Activated B cell treated with CpG ODN at 0.5 μM for 24 hours (primary cell): Measurements from ENCODE around the gene JADE2. TPM values are rescaled to one million over a fixed set of nuclear protein-coding genes. Genes with fewer than 3 reads are reported as not detected.

Source experiments
- ATAC-seq: fragments of 200-7000 bp; cut with Tn5 transposase; one replicate; pipeline ENCODE4 v1.10.0; 2021; ENCODE audit warnings: low read depth, mild to moderate bottlenecking, moderate library complexity
- CTCF ChIA-PET: fragments of 350-600 bp; sonication (Branson Sonifier 250); formaldehyde crosslinking; loops from one replicate; lab custom pipeline; 2021; ENCODE audit warnings: antibody characterized with exemption; lab: Charles Lee
- POLR2A ChIA-PET: fragments of 350-600 bp; sonication (Branson Sonifier 250); formaldehyde crosslinking; loops from one replicate; lab custom pipeline; 2021; ENCODE audit warnings: antibody characterized with exemption; lab: Charles Lee
- DNase-seq: peaks from one replicate; pipeline ENCODE4 v3.0.0; 2022
- H3K27ac Mint-ChIP-seq: one replicate; pipeline ENCODE4 v1.8.0; 2020; ENCODE audit warnings: mixed read lengths
- H3K27me3 Mint-ChIP-seq: one replicate; pipeline ENCODE4 v1.8.0; 2021; ENCODE audit warnings: mixed read lengths
- H3K36me3 Mint-ChIP-seq: one replicate; pipeline ENCODE4 v1.8.0; 2021; ENCODE audit warnings: low read depth, mixed read lengths
- H3K4me1 Mint-ChIP-seq: one replicate; pipeline ENCODE4 v1.8.0; 2021; ENCODE audit warnings: mixed read lengths
- H3K4me3 Mint-ChIP-seq: one replicate; pipeline ENCODE4 v1.8.0; 2020; ENCODE audit warnings: mild to moderate bottlenecking, mixed read lengths
- H3K9me3 Mint-ChIP-seq: one replicate; pipeline ENCODE4 v1.8.0; 2020; ENCODE audit warnings: mixed read lengths
- CTCF ChIP-seq: fragments of 200-600 bp; IDR thresholded peaks from one replicate; pipeline ENCODE4 v1.8.0; 2022; ENCODE audit warnings: antibody characterized with exemption, mild to moderate bottlenecking
- intact Hi-C: fragments of 100-400 bp; cut with micrococcal nuclease; formaldehyde crosslinking; loops from one replicate; pipeline ENCODE4 v1.15.1; 2024
- total RNA-seq: library from RNA; stranded (reverse); gene quantifications from 2 replicates; pipeline ENCODE4 v1.2.3, GENCODE V29; 2022

The JADE2 gene
- total RNA-seq, 1 donor from 2014 or later, result 225 TPM

GRCh38 chr5:134490255-134490924 lies 35.1 kb upstream of the JADE2 start:
- H3K36me3 Mint-ChIP-seq, result no peaks in the 10 kb centered on the region
- DNase-seq (no peak), ATAC-seq (no peak)
- no peak for TF ChIP-seq CTCF
- H3K27ac Mint-ChIP-seq, result no peak overlapping the region
- POLR2A ChIA-PET, result no interaction called here
- peaks cover under 1% of the 10 kb centered on the region for H3K9me3 Mint-ChIP-seq
- no peaks in the 10 kb centered on the region for H3K4me1 Mint-ChIP-seq
- no peak overlapping the region for H3K4me3 Mint-ChIP-seq
- H3K27me3 Mint-ChIP-seq, result no peaks in the 10 kb centered on the region
- CTCF ChIA-PET, result no interaction called here
- intact Hi-C loops, result no loop called here

- CTCF ChIA-PET, result no interaction called here
- no peak for TF ChIP-seq CTCF
- Mint-ChIP-seq H3K27me3 (no peaks in the 10 kb centered on the region), H3K4me3 (no peak overlapping the region), H3K36me3 (no peaks in the 10 kb centered on the region), H3K4me1 (no peaks in the 10 kb centered on the region), H3K27ac (no peak overlapping the region), H3K9me3 (no peaks in the 10 kb centered on the region)
- ATAC-seq, result no peak
- POLR2A ChIA-PET, result no interaction called here
- intact Hi-C loops, result no loop called here
- DNase-seq, result no peak
Measured at GRCh38 chr5:134490925-134491271, 34.6 kb upstream of the JADE2 start.

GRCh38 chr5:134491841-134492442 lies 33.5 kb upstream of the JADE2 start:
- TF ChIP-seq CTCF, result no peak
- Mint-ChIP-seq H3K36me3 (no peaks in the 10 kb centered on the region), H3K27ac (no peak overlapping the region), H3K4me3 (no peak overlapping the region), H3K9me3 (no peaks in the 10 kb centered on the region), H3K4me1 (no peaks in the 10 kb centered on the region), H3K27me3 (no peaks in the 10 kb centered on the region)
- POLR2A ChIA-PET, result interaction anchor here (1.1 kb wide), 1 partner anchor 55 kb away, joined by 3 read pairs; no protein-coding TSS in a partner anchor
- ATAC-seq (no peak), DNase-seq (no peak)
- CTCF ChIA-PET, result no interaction called here
- intact Hi-C loops, result no loop called here

- Mint-ChIP-seq H3K36me3 (no peaks in the 10 kb centered on the region), H3K4me3 (no peak overlapping the region), H3K27ac (no peak overlapping the region), H3K4me1 (no peaks in the 10 kb centered on the region), H3K9me3 (no peaks in the 10 kb centered on the region), H3K27me3 (no peaks in the 10 kb centered on the region)
- ChIA-PET CTCF (no interaction called here), POLR2A (interaction anchor here (1.1 kb wide), 1 partner anchor 56 kb away, joined by 3 read pairs; no protein-coding TSS in a partner anchor)
- intact Hi-C loops, result no loop called here
- ATAC-seq (no peak), DNase-seq (no peak)
- TF ChIP-seq CTCF, result no peak
Measured at GRCh38 chr5:134492568-134492967, 32.9 kb upstream of the JADE2 start.

GRCh38 chr5:134493461-134494055 lies 31.9 kb upstream of the JADE2 start:
- no peak for ATAC-seq
- TF ChIP-seq CTCF, result no peak
- intact Hi-C loops, result no loop called here
- CTCF ChIA-PET, result no interaction called here
- no peaks in the 10 kb centered on the region for H3K4me1 Mint-ChIP-seq
- no peaks in the 10 kb centered on the region for H3K9me3 Mint-ChIP-seq
- no peaks in the 10 kb centered on the region for H3K36me3 Mint-ChIP-seq
- no peak overlapping the region for H3K27ac Mint-ChIP-seq
- POLR2A ChIA-PET, result no interaction called here
- no peaks in the 10 kb centered on the region for H3K27me3 Mint-ChIP-seq
- DNase-seq, result no peak
- H3K4me3 Mint-ChIP-seq, result no peak overlapping the region
